Panc1 (cell line): Measurements from ENCODE around the gene COQ8A.
A peak's percentile ranks its signal among the peaks of the same experiment; 100 is the strongest.

Source experiments
- CTCF ChIP-seq: fragments of 450-650 bp; IDR thresholded peaks from 2 replicates; pipeline ENCODE4 v1.5.1; 2017; ENCODE audit warnings: mild to moderate bottlenecking
- POLR2AphosphoS5 ChIP-seq: IDR thresholded peaks from 2 replicates; pipeline ENCODE4 v1.6.1; 2012; ENCODE audit warnings: mild to moderate bottlenecking, low read depth, low read length, moderate library complexity
- SIN3A ChIP-seq: IDR thresholded peaks from 2 replicates; pipeline ENCODE4 v1.6.1; 2012; ENCODE audit warnings: low read depth, mild to moderate bottlenecking, low read length, moderate library complexity, borderline replicate concordance; ENCODE audit not compliant: insufficient read depth
- TCF7L2 ChIP-seq: IDR thresholded peaks from 2 replicates; pipeline ENCODE4 v1.6.1; 2011; ENCODE audit warnings: mild to moderate bottlenecking, low read depth, low read length, inconsistent platforms
- TF ChIP-seq, protein P1 (sequence below), 2 experiments: IDR thresholded peaks; 2 replicates each; pipeline ENCODE4 v1.6.1; 2011 to 2012; ENCODE audit warnings: low read depth in 2 of 2, control low read depth in 1 of 2, low read length in 1 of 2, mild to moderate bottlenecking in 1 of 2, moderate library complexity in 1 of 2; ENCODE audit not compliant: insufficient read depth in 1 of 2

GRCh38 chr1:226985839-226986463 is 45.9 kb downstream of the COQ8A start:
- 0 out of 2 replicates have a peak, but pooled peaks have one; percentile 10 for TF ChIP-seq POLR2AphosphoS5
- TF ChIP-seq, protein P1, sequence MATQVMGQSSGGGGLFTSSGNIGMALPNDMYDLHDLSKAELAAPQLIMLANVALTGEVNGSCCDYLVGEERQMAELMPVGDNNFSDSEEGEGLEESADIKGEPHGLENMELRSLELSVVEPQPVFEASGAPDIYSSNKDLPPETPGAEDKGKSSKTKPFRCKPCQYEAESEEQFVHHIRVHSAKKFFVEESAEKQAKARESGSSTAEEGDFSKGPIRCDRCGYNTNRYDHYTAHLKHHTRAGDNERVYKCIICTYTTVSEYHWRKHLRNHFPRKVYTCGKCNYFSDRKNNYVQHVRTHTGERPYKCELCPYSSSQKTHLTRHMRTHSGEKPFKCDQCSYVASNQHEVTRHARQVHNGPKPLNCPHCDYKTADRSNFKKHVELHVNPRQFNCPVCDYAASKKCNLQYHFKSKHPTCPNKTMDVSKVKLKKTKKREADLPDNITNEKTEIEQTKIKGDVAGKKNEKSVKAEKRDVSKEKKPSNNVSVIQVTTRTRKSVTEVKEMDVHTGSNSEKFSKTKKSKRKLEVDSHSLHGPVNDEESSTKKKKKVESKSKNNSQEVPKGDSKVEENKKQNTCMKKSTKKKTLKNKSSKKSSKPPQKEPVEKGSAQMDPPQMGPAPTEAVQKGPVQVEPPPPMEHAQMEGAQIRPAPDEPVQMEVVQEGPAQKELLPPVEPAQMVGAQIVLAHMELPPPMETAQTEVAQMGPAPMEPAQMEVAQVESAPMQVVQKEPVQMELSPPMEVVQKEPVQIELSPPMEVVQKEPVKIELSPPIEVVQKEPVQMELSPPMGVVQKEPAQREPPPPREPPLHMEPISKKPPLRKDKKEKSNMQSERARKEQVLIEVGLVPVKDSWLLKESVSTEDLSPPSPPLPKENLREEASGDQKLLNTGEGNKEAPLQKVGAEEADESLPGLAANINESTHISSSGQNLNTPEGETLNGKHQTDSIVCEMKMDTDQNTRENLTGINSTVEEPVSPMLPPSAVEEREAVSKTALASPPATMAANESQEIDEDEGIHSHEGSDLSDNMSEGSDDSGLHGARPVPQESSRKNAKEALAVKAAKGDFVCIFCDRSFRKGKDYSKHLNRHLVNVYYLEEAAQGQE (IDR thresholded peaks at IDR 0.05; ENCODE audit: insufficient read depth in 1 of 2, low read depth in 2 of 2, low read length in 1 of 2): no peak
- no peak for TF ChIP-seq CTCF
- no peak for TF ChIP-seq SIN3A
- TF ChIP-seq TCF7L2: no peak
